Measurements from ENCODE around the gene RNF4.
A peak's percentile ranks its signal among the peaks of the same experiment; 100 is the strongest.

RNF4 gene

DNA sequence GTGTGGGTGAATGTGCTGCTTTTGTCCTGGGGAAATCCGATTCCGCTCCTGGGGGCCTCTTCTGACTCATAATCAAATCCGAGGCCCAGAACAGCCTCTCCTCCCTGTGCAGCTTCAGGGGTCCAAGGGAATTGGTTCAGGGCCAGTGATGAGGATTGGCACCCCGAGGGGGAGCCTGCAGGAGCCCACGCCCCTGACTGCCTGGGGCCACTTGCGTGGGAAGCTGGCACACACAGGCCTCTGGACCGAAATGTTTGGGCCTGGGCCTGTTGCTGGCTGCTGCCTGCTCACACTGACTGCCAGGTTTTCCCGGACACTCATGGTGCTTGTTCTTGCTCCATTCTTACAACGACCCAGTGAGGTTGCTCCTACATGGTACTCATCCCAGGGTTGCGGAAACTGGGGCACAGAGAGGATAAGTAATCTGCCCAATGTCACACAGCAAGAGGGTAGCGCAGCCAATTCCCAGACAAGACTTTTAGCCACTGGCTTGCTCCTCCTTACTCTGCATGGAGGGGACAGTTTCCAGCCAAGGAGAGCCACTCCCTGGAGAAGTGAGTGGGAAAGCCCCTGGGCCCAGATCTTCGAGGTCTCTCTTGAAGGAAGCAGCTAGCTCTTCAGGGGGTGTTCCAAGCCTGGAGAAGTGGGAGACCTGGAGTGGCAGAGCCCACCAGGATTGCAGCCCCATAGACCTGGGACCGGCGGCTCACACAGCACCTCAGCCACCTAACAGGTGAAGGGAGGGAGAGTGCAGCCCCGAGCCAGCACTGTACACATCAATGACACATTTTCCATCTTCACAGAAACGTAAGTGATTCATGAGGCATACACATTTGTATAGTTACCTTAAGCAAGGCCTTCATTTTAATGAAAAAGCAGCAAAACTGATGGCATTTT, 29.8 kb upstream of the RNF4 start:
- TF ChIP-seq, protein P1, sequence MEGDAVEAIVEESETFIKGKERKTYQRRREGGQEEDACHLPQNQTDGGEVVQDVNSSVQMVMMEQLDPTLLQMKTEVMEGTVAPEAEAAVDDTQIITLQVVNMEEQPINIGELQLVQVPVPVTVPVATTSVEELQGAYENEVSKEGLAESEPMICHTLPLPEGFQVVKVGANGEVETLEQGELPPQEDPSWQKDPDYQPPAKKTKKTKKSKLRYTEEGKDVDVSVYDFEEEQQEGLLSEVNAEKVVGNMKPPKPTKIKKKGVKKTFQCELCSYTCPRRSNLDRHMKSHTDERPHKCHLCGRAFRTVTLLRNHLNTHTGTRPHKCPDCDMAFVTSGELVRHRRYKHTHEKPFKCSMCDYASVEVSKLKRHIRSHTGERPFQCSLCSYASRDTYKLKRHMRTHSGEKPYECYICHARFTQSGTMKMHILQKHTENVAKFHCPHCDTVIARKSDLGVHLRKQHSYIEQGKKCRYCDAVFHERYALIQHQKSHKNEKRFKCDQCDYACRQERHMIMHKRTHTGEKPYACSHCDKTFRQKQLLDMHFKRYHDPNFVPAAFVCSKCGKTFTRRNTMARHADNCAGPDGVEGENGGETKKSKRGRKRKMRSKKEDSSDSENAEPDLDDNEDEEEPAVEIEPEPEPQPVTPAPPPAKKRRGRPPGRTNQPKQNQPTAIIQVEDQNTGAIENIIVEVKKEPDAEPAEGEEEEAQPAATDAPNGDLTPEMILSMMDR (conservative IDR thresholded peaks at IDR 0.05), result no peak
- H3K27ac ChIP-seq, result no peak overlapping the region

DNA sequence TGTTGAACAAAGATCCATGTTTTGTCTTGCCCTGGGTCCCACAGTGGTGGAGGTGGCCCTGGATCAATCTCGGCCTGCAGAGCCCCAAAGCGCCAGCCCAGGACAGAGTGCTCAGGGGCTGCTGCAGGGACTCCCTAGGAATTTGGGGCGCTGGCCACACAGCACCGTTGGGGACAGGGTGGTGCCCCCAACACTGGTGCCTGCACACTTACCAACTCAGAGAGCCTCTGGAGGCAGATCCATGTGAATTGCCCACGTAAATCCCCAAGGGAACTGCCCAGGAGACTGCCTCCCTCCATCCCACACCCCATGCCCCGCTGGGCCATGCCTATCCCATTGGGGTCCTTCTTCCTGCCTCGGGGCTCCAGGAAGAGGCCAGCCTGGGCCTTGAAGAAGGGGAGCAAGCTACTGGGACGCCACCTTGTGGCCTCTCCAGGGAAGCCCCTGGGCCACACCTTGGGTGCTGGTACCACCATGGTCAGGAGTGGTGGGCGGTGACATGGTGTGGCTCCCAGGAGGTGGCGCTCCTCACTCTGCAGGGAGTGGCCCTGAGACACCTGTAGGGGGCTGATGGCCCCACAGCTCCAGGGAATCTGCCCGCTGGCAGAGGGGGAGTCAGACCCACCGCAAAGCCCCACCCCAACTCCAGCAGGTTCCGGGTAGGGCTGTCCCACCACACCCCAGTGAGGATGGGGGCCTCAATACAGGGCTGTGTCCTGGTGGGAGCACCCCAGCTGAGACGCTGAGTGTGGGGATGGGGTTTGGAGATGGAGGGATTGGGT, 27.3 kb upstream of the RNF4 start:
- no peak overlapping the region for H3K27ac ChIP-seq
- TF ChIP-seq, protein P1 (conservative IDR thresholded peaks at IDR 0.05), result peak; percentile 64

DNA sequence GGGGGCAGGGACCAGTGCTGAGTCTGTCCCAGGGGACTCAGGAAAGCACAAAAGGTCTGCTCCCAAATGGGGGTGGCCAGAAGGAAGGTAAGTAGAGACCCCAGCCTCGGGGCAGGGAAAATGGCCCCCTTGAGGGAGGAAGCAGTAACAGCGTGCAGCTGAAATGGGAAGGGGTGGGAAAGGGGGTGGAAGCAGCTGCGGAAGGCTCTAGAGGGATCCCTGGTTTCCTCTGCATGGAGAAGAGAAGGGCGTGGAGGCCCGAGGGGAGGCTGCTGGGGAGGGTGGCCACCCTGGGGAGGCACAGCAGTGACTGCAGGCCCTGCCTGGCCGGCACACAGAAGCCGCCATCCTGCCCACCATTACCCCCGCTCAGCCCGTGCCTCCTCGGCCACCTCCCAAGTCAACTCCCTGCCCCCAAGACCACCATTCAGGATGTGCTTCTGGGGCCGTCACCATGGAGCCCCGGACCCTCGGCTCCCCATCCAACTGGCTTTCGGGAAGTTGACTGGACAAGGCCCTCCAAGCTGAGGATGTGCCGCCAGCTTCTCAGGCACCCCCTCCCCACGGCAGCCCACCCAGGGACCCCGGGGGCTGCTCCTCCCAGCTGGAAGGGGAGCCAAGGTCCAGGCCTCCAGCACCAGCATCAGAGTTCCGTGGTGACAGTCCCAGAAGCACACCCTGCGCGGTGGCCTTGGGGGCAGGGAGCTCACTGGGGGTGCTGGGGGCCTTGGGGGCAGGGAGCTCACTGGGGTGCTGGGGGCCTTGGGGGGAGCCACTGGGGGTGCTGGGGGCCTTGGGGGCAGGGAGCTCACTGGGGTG, 26.5 kb upstream of the RNF4 start:
- H3K27ac ChIP-seq, result no peak overlapping the region
- TF ChIP-seq, protein P1 (conservative IDR thresholded peaks at IDR 0.05), result no peak

DNA sequence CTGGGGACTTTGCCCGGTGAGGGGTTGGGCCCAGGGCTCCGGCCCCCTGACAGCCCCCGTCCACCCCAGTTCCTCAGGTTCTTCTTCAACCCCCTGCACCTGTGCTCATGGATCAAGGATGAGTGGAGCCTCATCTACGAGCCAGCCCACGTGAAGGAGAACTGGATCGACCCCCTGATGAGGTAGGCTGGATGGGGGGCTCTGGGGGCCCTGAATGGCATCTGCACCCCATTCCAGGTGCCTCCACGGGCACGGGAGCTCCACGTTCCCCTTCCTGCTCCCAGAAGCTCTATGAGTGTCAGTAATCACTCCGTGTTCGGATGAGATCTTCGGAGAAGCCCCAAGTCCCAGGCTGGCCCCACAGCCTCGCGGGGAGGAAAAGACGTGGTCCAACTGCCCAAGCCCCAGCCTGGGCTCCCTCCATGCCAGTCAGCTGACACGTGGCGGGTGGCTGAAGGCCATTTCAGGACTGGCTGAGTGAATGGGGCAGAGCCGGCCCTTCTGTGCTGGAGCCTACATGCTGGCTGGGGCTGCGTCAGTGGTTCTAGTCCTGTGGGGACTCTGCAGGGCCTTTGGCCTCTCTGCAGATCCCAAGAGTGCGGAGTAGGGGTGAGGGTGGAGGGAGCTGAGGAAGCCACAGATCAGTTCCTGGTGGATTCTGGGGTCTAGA, 25.7 kb upstream of the RNF4 start:
- TF ChIP-seq, protein P1 (conservative IDR thresholded peaks at IDR 0.05), result no peak
- no peak overlapping the region for H3K27ac ChIP-seq

DNA sequence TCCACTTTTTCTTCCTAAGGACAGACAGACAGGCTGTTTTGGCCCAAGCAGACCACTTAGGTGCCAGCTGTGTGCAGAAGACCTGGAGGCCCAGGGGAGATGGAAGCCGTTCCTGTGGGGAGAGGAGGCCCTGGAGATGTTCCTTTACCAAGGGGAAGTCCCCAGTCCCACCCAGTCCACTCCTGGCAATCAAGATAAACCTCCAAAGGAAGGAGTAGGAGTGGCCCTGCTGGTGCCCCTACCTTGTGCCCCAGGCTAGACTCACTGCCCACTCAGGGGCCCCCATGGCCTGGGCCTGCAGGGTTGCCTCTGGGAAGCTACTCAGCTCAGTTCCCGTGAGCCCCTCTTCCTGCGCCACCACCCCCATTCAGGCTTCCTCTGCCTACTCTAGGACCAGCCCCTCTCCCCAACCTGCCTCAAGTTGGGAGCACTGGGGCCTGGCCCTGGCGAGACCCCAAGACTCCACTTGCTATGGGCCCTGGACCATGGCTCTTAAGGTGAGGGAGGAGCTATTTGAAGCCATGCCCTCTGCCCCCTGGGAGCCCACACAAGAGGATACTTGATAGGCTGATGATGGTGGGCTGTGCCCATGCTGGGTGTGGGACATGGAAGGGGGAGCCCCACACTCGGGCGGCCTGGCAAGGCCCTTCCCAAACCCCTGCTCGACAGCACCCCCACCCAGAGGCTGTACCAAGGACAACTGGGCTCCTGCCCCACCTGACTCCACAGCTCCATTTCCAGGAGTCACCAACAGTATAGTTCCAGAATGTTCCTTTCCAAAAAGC, 24.8 kb upstream of the RNF4 start:
- no peak overlapping the region for H3K27ac ChIP-seq
- TF ChIP-seq, protein P1 (conservative IDR thresholded peaks at IDR 0.05), result no peak

DNA sequence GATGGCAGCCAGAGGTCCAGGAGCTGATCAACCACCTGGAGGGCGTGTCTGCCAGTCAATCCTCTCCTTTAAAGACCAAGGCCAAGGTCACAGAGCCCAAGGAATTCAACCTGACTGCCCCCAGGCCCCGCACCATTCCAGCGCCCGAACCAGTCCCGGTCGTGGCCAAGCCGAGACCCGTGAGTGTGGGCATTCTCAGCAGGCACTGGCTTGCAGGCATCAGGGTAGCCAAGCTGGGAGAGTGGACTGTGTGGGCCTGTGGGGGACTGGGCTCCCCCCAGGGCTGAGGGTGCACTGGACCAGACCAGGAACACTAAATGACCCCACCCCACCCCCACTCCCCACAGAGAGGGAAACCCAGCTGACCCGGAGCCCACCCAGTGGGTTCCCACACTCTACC, 23.8 kb upstream of the RNF4 start:
- H3K27ac ChIP-seq, result no peak overlapping the region
- TF ChIP-seq, protein P1 (conservative IDR thresholded peaks at IDR 0.05), result no peak

Measured in VCaP (cell line).